BE2C (cell line): ENCODE data around the gene HTRA2.
"Not testable (repeated sequence)": the region's sequence is repeated elsewhere in the genome, so short reads cannot be mapped to it uniquely, and the experiment has no call there.

Source experiments
- DNase-seq: peaks from one replicate; pipeline ENCODE4 v3.0.0-alpha.2; 2020
- H3K27me3 ChIP-seq: fragments of 250-450 bp; sonication (Bioruptor Pico); 2 replicates; pipeline ENCODE4 v1.5.1; 2020; ENCODE audit warnings: mild to moderate bottlenecking
- H3K36me3 ChIP-seq: fragments of 250-450 bp; sonication (Bioruptor Pico); 2 replicates; pipeline ENCODE4 v1.5.1; 2020; ENCODE audit warnings: mild to moderate bottlenecking
- H3K4me1 ChIP-seq: fragments of 250-450 bp; sonication (Bioruptor Pico); 2 replicates; pipeline ENCODE4 v1.5.1; 2020
- H3K4me3 ChIP-seq: 2 replicates; pipeline ENCODE4 v1.5.1; 2011; ENCODE audit warnings: low read depth, low read length
- H3K9me3 ChIP-seq: fragments of 250-450 bp; sonication (Bioruptor Pico); 2 replicates; pipeline ENCODE4 v1.5.1; 2020
- CTCF ChIP-seq: IDR thresholded peaks from 2 replicates; pipeline ENCODE4 v1.5.1; 2012; ENCODE audit warnings: mild to moderate bottlenecking, low read depth, low read length

The HTRA2 gene

GRCh38 chr2:74556831-74557370 is 27.2 kb downstream of the HTRA2 start:
- H3K27me3 ChIP-seq, result no peaks in the 10 kb centered on the region
- H3K4me3 ChIP-seq, result no peak overlapping the region
- TF ChIP-seq CTCF, result no peak
- H3K36me3 ChIP-seq, result no peaks in the 10 kb centered on the region
- no peaks in the 10 kb centered on the region for H3K9me3 ChIP-seq
- no peak for DNase-seq
- H3K4me1 ChIP-seq, result no peaks in the 10 kb centered on the region

DNA sequence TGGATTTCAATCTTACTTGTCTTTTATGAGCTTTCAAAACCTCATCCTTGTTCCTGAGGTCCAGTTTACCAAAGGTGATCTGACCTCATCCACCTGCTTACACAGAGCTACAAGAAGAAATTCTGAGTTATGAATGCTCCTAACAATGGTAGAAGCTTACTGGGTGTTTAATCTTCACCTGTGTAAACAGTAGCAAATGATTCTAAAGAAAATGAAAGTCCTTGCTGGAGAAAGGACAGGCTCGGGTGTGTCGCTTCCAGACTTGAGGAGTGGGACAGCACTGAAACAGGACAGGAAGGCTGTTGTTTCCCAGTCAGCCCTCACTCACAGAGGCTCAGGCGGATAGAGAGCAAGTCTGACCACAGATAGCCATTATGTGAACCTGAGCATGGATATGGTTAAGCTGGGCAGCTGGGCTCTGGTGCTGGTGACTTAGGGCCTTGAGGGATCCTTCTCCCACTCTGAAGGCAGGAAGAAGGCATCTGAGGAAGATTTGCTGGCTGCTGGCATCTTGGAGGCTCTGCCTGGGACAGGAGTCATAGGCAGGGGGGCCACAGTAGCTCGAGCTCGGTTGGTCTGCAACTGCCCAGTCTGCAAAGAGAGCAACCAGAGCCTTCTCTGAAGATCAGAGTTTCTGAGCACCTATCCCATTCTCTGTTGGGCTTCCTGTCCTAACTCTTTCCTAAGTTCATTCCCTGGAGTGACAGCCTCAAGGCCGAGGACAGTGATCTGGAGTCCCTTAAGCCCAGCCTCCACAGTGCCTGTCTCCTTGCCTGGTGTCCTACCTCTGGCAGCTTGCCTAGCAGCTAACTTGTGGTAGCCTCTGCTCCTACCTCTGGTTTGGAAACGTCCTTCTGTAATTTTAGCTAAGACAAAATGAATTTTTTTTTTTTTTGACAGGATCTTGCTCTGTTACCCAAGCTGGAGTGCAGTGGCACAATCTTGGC is 28.8 kb downstream of the HTRA2 start:
- Histone ChIP-seq H3K36me3 (no peaks in the 10 kb centered on the region), H3K27me3 (no peaks in the 10 kb centered on the region)
- no peak for TF ChIP-seq CTCF

GRCh38 chr2:74559912-74560311 is 30.2 kb downstream of the HTRA2 start:
- no peak for TF ChIP-seq CTCF
- no peak for DNase-seq
- H3K36me3 ChIP-seq, result no peaks in the 10 kb centered on the region
- H3K27me3 ChIP-seq, result no peaks in the 10 kb centered on the region
- no peaks in the 10 kb centered on the region for H3K9me3 ChIP-seq
- no peak overlapping the region for H3K4me3 ChIP-seq
- H3K4me1 ChIP-seq, result no peaks in the 10 kb centered on the region

More for the DNA sequence above, 28.8 kb downstream of the HTRA2 start:
- Histone ChIP-seq H3K9me3 (no peaks in the 10 kb centered on the region), H3K4me1 (no peaks in the 10 kb centered on the region), H3K4me3 (no peak overlapping the region)
- no peak for DNase-seq

GRCh38 chr2:74560591-74560990 is 30.9 kb downstream of the HTRA2 start:
- no peaks in the 10 kb centered on the region for H3K4me1 ChIP-seq

DNA sequence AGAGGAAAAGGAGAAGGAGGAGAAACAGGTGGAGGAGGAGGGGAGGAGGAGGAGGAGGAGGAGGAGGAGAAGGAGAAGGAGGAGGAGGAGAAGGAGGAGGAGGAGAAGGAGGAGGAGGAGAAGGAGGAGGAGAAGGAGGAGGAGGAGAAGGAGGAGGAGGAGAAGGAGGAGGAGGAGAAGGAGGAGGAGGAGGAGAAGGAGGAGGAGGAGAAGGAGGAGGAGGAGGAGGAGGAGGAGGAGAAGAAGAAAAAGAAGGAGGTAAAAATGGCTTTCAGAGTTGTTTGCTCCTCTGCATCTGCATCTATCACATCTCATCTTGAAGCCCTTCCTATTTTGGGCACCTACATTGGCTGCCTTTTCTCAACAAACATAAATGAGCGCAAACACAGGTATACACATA is 31.3 kb downstream of the HTRA2 start:
- H3K4me1 ChIP-seq, H3K27me3 ChIP-seq, H3K4me3 ChIP-seq: not testable (repeated sequence)

More at GRCh38 chr2:74560591-74560990, 30.9 kb downstream of the HTRA2 start:
- TF ChIP-seq CTCF, result no peak
- H3K9me3 ChIP-seq, result no peaks in the 10 kb centered on the region
- no peaks in the 10 kb centered on the region for H3K36me3 ChIP-seq
- no peak overlapping the region for H3K4me3 ChIP-seq
- H3K27me3 ChIP-seq, result no peaks in the 10 kb centered on the region
- DNase-seq, result no peak

GRCh38 chr2:74562126-74562775 is 32.5 kb downstream of the HTRA2 start:
- Histone ChIP-seq H3K4me3 (no peak overlapping the region), H3K36me3 (no peaks in the 10 kb centered on the region), H3K9me3 (no peaks in the 10 kb centered on the region), H3K4me1 (no peaks in the 10 kb centered on the region), H3K27me3 (no peaks in the 10 kb centered on the region)
- no peak for DNase-seq
- TF ChIP-seq CTCF, result no peak

More for the DNA sequence above, 31.3 kb downstream of the HTRA2 start:
- not testable (repeated sequence) for H3K9me3 ChIP-seq, H3K36me3 ChIP-seq, DNase-seq
